ENCODE data around the gene ARF3.

ARF3 gene

GRCh38 chr12:48978741-48979601 lies 21.7 kb upstream of the ARF3 start:
- peak in 1 of 2 experiments; percentile 70 for DNase-seq (ENCODE audit: low read depth in 1 of 2, low spot score in 1 of 2)
- TF ChIP-seq JUND (IDR thresholded peaks at IDR 0.05; ENCODE audit: low read depth): no peak
- in situ Hi-C loops (cut with HindIII; ENCODE audit: low pct_unique_long_range_greater_than_20kb, low sequenced_read_pairs): no loop called here

GRCh38 chr12:48978291-48978740 lies 21.0 kb upstream of the ARF3 start, which contains the start of gene WNT1:
WNT1 (plus strand) TSS chr12:48978322; CDS start chr12:48978651, 329 bp downstream.
- DNase-seq (ENCODE audit: low read depth in 1 of 2, low spot score in 1 of 2): peak in 1 of 2 experiments; percentile 72
- TF ChIP-seq JUND (IDR thresholded peaks at IDR 0.05; ENCODE audit: low read depth): no peak
- in situ Hi-C loops (cut with HindIII; ENCODE audit: low pct_unique_long_range_greater_than_20kb, low sequenced_read_pairs): no loop called here

GRCh38 chr12:48977290-48978281 lies 20.3 kb upstream of the ARF3 start:
- in situ Hi-C loops (cut with HindIII; ENCODE audit: low pct_unique_long_range_greater_than_20kb, low sequenced_read_pairs): no loop called here
- no peak for TF ChIP-seq JUND (IDR thresholded peaks at IDR 0.05; ENCODE audit: low read depth)
- peak; percentile 69 to 83 for DNase-seq (ENCODE audit: low read depth in 1 of 2, low spot score in 1 of 2)

GRCh38 chr12:48973941-48974673 lies 16.8 kb upstream of the ARF3 start:
- in situ Hi-C loops (cut with HindIII; ENCODE audit: low pct_unique_long_range_greater_than_20kb, low sequenced_read_pairs): no loop called here
- TF ChIP-seq JUND (IDR thresholded peaks at IDR 0.05; ENCODE audit: low read depth): no peak
- no peak for DNase-seq (ENCODE audit: low read depth in 1 of 2, low spot score in 1 of 2)

DNA sequence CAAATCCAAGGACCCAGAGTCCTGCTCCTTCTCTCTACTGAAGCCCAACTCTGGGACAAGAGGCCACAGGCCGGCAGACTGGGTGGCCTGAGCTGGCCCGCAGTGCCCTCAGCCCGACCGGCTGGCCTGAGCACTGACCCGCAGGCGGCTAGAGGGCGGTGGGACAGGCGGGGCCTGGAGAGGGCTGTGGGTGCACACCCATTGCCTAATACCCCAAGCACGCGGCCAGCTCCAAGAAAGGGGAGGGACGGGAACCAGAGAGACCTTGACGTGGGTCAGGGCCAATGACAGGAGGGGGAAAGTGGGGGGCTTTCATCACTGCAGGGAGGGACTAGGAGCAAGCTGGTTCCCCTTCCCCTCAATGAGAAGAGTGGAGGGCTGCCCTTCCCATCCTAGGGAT lies 16.2 kb upstream of the ARF3 start:
- peak in 1 of 2 experiments; percentile 13 for DNase-seq (ENCODE audit: low read depth in 1 of 2, low spot score in 1 of 2)
- in situ Hi-C loops (cut with HindIII; ENCODE audit: low pct_unique_long_range_greater_than_20kb, low sequenced_read_pairs): no loop called here
- TF ChIP-seq JUND (IDR thresholded peaks at IDR 0.05; ENCODE audit: low read depth): no peak

- in situ Hi-C loops (cut with HindIII; ENCODE audit: low pct_unique_long_range_greater_than_20kb, low sequenced_read_pairs): no loop called here
- no peak for TF ChIP-seq JUND (IDR thresholded peaks at IDR 0.05; ENCODE audit: low read depth)
- no peak for DNase-seq (ENCODE audit: low read depth in 1 of 2, low spot score in 1 of 2)
Observed at GRCh38 chr12:48972952-48973483, 15.7 kb upstream of the ARF3 start.

GRCh38 chr12:48972213-48972951 lies 15.1 kb upstream of the ARF3 start:
- peak in 1 of 2 experiments; percentile 18 for DNase-seq (ENCODE audit: low read depth in 1 of 2, low spot score in 1 of 2)
- in situ Hi-C loops (cut with HindIII; ENCODE audit: low pct_unique_long_range_greater_than_20kb, low sequenced_read_pairs): no loop called here
- TF ChIP-seq JUND (IDR thresholded peaks at IDR 0.05; ENCODE audit: low read depth): no peak

GRCh38 chr12:48970702-48971334 lies 13.5 kb upstream of the ARF3 start:
- in situ Hi-C loops (cut with HindIII; ENCODE audit: low pct_unique_long_range_greater_than_20kb, low sequenced_read_pairs): no loop called here
- TF ChIP-seq JUND (IDR thresholded peaks at IDR 0.05; ENCODE audit: low read depth): no peak
- DNase-seq (ENCODE audit: low read depth in 1 of 2, low spot score in 1 of 2): peak in 1 of 2 experiments; percentile 28

- peak in 1 of 2 experiments; percentile 27 for DNase-seq (ENCODE audit: low read depth in 1 of 2, low spot score in 1 of 2)
- no peak for TF ChIP-seq JUND (IDR thresholded peaks at IDR 0.05; ENCODE audit: low read depth)
- in situ Hi-C loops (cut with HindIII; ENCODE audit: low pct_unique_long_range_greater_than_20kb, low sequenced_read_pairs): no loop called here
Observed at GRCh38 chr12:48969833-48970701, 12.8 kb upstream of the ARF3 start.

Measured in T47D (cell line).